C4-2B (cell line): ENCODE measurements around the gene ACBD6.

ENCODE experiments used
- H3K27ac ChIP-seq: fragments of 450-650 bp; 2 replicates; pipeline ENCODE4 v1.5.1; 2017
- CTCF ChIP-seq: fragments of 450-650 bp; conservative IDR thresholded peaks from 2 replicates; pipeline ENCODE4 v1.5.1; 2017; ENCODE audit warnings: mild to moderate bottlenecking
- ZFX ChIP-seq: fragments of 450-650 bp; IDR thresholded peaks from 2 replicates; pipeline ENCODE4 v1.6.1; 2017

The ACBD6 gene

GRCh38 chr1:180366371-180367068 lies 135.9 kb downstream of the ACBD6 start:
- H3K27ac ChIP-seq, result no peak overlapping the region
- no peak for TF ChIP-seq CTCF
- TF ChIP-seq ZFX, result no peak

- H3K27ac ChIP-seq, result no peak overlapping the region
- TF ChIP-seq CTCF (peak; percentile 55), ZFX (no peak)
These were observed 137.3 kb downstream of the ACBD6 start for GRCh38 chr1:180365039-180365438.

GRCh38 chr1:180363246-180363995 lies 139.0 kb downstream of the ACBD6 start:
- TF ChIP-seq ZFX (no peak), CTCF (no peak)

GRCh38 chr1:180360333-180361075 lies 141.9 kb downstream of the ACBD6 start:
- no peak overlapping the region for H3K27ac ChIP-seq
- TF ChIP-seq CTCF, result no peak
- no peak for TF ChIP-seq ZFX

More at GRCh38 chr1:180363246-180363995, 139.0 kb downstream of the ACBD6 start:
- H3K27ac ChIP-seq, result no peak overlapping the region

GRCh38 chr1:180358649-180359048 lies 143.7 kb downstream of the ACBD6 start:
- no peak overlapping the region for H3K27ac ChIP-seq

GRCh38 chr1:180353945-180354344 lies 148.4 kb downstream of the ACBD6 start:
- TF ChIP-seq CTCF (no peak), ZFX (no peak)
- no peak overlapping the region for H3K27ac ChIP-seq

More at GRCh38 chr1:180358649-180359048, 143.7 kb downstream of the ACBD6 start:
- TF ChIP-seq ZFX, result no peak
- TF ChIP-seq CTCF, result no peak
